ENCODE results near the gene MAPK8IP1. TPM values are rescaled to one million over a fixed set of nuclear protein-coding genes. Genes with fewer than 3 reads are reported as not detected.
"Not testable (repeated sequence)": the region's sequence is repeated elsewhere in the genome, so short reads cannot be mapped to it uniquely, and the experiment has no call there.

MAPK8IP1 gene
- total RNA-seq, 4 donors from 2014 or later = 3.6 to 8.0 (median 4.5) TPM

DNA sequence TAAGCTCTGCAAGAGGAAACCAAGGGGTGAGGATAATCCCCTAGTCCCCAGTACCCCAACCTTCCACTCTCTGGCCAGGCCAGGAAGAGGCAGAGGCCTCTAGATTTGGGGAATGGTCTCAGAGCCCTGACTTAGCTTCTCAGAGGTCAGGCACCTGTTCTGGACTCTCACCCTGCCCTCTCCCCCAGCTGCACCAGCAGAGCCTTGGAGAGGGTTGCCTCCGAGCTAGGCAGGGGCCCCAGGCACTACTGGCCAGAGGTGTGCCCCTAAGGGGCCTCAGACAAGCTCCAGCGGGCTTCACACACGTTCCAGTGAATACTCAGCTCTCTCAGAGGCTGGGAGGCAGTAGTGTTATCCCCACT, 13.6 kb downstream of the MAPK8IP1 start:
- Histone ChIP-seq H3K27ac (no peak overlapping the region), H3K4me3 (peak overlapping the region; percentile 56), H3K9me3 (no peaks in the 10 kb centered on the region), H3K4me1 (peaks cover 20% of the 10 kb centered on the region), H3K36me3 (peaks cover 8% of the 10 kb centered on the region), H3K27me3 (peaks cover 3% of the 10 kb centered on the region)
- 13% methylated on average over 3 of the region's 3 CpGs for WGBS
- no peak for DNase-seq (ENCODE audit: low spot score in 2 of 2)
- TF ChIP-seq POLR2A (IDR thresholded peaks at IDR 0.05) = no peak

DNA sequence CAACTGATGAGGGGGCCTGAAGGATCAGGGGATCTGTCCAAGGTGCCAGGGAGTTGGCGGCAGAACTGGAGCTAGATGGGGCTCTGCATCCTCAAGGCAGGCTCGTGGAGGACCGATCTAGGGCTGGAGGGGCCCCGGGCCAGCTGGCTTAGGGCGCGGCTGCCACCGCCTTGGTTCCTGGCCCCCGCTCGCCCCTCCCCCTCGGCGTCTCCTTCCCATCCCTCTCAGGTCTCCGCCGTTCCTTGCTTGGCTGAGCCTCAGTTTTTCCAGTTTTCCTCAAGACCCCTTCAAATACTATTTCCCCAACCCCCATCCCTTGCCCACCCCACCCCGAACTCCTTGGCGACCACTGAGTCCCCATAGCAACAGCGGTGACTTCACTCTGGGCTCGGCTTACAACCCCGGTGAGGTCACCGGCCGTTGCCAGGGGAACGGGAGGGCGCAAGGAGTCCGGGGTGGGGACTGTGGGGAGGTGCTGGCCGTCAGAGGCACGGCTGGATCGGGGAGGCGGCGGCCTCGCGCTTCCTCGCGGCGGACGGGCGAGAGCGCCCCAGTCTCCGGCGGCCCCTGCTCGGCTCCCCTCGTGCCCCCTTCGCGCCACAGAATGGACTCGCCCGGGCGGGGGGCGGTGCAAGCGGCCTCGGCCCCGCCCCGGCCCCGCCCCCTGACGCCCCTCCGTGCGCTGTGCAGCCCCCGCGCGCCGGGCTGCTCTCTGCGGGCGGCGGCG, 14.2 kb downstream of the MAPK8IP1 start:
- 3% methylated on average over 13 of the region's 62 CpGs for WGBS
- peak; percentile 91 to 92 for DNase-seq (ENCODE audit: low spot score in 2 of 2)
- Histone ChIP-seq H3K9me3 (no peaks in the 10 kb centered on the region), H3K27ac (peak overlapping the region; percentile 47), H3K4me1 (peaks cover 20% of the 10 kb centered on the region), H3K4me3 (peak overlapping the region; percentile 56), H3K36me3 (peaks cover 8% of the 10 kb centered on the region), H3K27me3 (peaks cover 3% of the 10 kb centered on the region)
- TF ChIP-seq EP300 (IDR thresholded peaks at IDR 0.05) (no peak), POLR2A (IDR thresholded peaks at IDR 0.05) (no peak), POLR2AphosphoS5 (IDR thresholded peaks at IDR 0.05) (no peak)
- TF ChIP-seq, protein P1, sequence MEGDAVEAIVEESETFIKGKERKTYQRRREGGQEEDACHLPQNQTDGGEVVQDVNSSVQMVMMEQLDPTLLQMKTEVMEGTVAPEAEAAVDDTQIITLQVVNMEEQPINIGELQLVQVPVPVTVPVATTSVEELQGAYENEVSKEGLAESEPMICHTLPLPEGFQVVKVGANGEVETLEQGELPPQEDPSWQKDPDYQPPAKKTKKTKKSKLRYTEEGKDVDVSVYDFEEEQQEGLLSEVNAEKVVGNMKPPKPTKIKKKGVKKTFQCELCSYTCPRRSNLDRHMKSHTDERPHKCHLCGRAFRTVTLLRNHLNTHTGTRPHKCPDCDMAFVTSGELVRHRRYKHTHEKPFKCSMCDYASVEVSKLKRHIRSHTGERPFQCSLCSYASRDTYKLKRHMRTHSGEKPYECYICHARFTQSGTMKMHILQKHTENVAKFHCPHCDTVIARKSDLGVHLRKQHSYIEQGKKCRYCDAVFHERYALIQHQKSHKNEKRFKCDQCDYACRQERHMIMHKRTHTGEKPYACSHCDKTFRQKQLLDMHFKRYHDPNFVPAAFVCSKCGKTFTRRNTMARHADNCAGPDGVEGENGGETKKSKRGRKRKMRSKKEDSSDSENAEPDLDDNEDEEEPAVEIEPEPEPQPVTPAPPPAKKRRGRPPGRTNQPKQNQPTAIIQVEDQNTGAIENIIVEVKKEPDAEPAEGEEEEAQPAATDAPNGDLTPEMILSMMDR (IDR thresholded peaks at IDR 0.05) = no peak

DNA sequence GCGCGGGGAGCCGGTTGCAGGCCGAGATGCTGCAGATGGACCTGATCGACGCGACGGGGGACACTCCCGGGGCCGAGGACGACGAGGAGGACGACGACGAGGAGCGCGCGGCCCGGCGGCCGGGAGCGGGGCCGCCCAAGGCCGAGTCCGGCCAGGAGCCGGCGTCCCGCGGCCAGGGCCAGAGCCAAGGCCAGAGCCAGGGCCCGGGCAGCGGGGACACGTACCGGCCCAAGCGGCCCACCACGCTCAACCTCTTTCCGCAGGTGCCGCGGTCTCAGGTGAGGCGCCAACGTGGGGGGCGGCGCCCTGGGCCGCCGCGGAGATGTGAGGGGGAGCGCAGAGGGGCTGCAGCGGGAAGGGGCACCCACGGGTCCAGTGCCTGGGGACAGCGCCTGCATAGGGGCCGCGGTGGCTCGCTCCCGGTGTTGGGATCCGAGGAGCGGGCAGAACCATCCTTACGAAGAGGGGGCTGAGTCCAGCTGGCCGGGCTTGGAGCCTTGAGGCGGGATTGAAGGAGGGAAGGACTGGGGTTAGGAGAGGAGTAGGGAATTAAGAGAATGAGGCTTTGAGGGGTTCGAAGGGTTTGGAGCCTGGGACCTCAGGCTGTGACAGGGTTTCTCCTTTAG, 14.8 kb downstream of the MAPK8IP1 start:
- WGBS = 3% methylated on average over 10 of the region's 59 CpGs
- not testable (repeated sequence) for H3K27me3 ChIP-seq

DNA sequence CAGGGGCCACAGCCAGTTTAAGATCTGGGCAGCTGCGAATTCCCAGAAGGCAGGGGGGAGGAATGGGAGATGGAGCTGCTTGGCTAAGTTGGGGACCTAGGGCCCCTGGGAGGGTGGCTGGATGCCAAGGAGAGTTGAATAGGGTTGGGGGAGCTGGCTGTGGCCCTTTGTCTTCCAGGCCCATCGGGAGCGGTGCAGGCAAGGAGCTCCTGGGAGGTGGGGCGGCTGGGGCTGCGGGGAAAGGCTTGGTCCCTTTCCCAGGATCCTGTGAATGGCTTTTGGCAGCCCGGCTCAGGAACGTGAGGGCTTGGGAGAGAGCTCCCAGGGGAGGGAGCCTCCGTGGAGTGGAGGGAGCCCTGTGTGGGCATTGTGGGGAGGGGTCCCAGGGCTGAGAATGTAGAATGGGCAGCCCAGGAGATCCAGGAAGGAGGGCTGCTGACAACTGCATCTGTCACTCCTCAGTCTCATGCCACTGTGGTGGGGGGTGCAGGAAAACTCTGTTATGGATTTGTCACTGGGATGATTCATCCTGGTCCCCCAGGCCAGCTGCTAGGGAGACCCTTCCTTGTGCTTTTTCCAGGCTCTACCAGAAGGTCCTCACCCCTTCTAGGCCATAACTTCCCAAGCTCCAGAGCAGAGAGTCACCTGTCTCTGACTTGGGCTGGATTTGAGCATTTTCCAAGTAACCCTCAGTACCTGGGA, 15.6 kb downstream of the MAPK8IP1 start:
- DNase-seq (ENCODE audit: low spot score in 2 of 2) = no peak
- peaks cover 20% of the 10 kb centered on the region for H3K4me1 ChIP-seq
- peaks cover 8% of the 10 kb centered on the region for H3K36me3 ChIP-seq
- no peaks in the 10 kb centered on the region for H3K9me3 ChIP-seq
- peak overlapping the region; percentile 56 for H3K4me3 ChIP-seq
- H3K27me3 ChIP-seq = peaks cover 3% of the 10 kb centered on the region
- 22% methylated on average over 7 of the region's 8 CpGs for WGBS
- TF ChIP-seq, protein P1 (IDR thresholded peaks at IDR 0.05) = no peak
- TF ChIP-seq POLR2AphosphoS5 (IDR thresholded peaks at IDR 0.05) = no peak
- TF ChIP-seq POLR2A (IDR thresholded peaks at IDR 0.05) = no peak
- TF ChIP-seq EP300 (IDR thresholded peaks at IDR 0.05) = no peak
- no peak overlapping the region for H3K27ac ChIP-seq

More for the DNA sequence above, 14.8 kb downstream of the MAPK8IP1 start:
- not testable (repeated sequence) for H3K36me3 ChIP-seq; DNase-seq (ENCODE audit: low spot score in 2 of 2); H3K9me3 ChIP-seq
- Histone ChIP-seq H3K4me3 (peak overlapping the region; percentile 56), H3K4me1 (peaks cover 20% of the 10 kb centered on the region), H3K27ac (peak overlapping the region; percentile 47)

DNA sequence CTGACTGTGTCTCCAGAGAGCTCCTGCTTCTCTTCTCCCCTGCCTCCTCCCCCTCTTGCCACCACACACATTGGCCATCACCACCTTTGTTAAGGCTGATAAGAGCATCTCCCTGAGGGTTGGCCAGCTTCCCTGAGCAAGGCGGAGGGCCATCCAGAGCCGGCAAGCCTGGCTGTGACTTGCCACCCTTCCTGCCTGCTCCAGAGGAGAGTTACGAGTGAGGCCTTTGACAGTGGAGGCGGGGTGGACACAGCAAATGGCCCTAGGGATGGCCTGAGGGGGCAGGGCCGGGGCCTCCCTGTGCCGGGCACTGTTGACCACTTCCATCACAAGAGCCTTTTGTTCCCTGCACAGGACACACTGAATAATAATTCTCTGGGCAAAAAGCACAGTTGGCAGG, 16.2 kb downstream of the MAPK8IP1 start:
- no peak for TF ChIP-seq POLR2AphosphoS5 (IDR thresholded peaks at IDR 0.05)
- TF ChIP-seq, protein P1 (IDR thresholded peaks at IDR 0.05) = no peak
- TF ChIP-seq EP300 (IDR thresholded peaks at IDR 0.05) = no peak
- no peak for TF ChIP-seq POLR2A (IDR thresholded peaks at IDR 0.05)
- H3K4me3 ChIP-seq = no peak overlapping the region
- peaks cover 8% of the 10 kb centered on the region for H3K36me3 ChIP-seq
- no peak overlapping the region for H3K27ac ChIP-seq
- peaks cover 23% of the 10 kb centered on the region for H3K4me1 ChIP-seq
- H3K9me3 ChIP-seq = no peaks in the 10 kb centered on the region
- H3K27me3 ChIP-seq = peaks cover 2% of the 10 kb centered on the region
- DNase-seq (ENCODE audit: low spot score in 2 of 2) = no peak
- WGBS = 73% methylated on average over 2 of the region's 6 CpGs

Data from suprapubic skin (tissue), 4 donors.